SW480 (cell line): ENCODE data around the gene PMP22.

ENCODE experiments used
- DNase-seq: peaks from one replicate; pipeline ENCODE4 v3.0.0-alpha.2; 2016; ENCODE audit warnings: low spot score

Gene PMP22

DNA sequence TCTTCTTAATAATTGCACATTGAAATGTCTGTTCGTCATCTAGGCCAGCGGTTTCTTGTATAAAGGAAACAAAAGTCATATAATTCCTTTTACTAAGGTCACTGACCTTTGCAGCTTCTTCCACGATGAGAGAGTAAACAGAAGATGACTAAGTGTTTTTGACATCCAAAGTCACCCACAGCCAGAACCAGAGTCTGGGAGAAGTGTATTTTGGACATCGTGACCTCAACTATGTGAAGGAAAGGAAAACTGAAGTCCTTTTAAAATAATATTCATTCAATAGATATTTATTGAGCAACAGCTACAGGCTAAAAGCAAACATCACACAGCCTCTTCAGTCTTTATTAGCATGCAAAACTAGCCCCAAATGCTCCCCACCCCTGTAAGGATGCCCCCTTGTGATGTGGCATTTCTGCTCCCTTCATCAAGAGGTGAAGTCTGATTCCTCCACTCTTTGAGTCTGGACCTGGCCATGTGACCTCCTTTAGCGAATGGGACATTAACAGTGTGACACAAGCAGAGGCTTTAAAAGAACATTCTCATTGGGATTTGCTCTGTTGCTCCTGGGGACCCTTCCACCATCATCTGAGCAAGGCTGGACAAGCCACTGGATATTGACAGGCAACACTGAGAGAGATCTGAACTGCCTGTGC, 8.1 kb upstream of the PMP22 start:
- no peak for DNase-seq

DNA sequence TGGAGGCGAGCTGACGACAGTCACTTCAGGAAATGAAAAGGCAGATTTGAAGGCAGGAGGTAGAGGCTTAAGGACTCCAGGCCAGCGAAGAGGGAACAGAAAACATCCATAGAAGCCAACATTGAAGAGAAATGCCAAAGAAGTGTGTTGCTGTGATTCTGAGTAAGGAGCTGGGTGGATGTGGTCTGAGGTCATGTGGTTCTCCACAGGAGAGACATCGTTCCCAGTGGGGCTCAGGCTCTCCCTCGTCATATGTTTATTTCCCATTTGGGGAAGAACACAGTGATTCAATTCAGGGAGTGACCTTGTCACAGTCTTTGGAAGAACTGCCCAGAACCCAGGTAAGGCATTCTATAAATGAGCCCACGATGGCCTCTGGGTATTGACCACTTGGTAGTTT, 6.6 kb upstream of the PMP22 start:
- no peak for DNase-seq

DNA sequence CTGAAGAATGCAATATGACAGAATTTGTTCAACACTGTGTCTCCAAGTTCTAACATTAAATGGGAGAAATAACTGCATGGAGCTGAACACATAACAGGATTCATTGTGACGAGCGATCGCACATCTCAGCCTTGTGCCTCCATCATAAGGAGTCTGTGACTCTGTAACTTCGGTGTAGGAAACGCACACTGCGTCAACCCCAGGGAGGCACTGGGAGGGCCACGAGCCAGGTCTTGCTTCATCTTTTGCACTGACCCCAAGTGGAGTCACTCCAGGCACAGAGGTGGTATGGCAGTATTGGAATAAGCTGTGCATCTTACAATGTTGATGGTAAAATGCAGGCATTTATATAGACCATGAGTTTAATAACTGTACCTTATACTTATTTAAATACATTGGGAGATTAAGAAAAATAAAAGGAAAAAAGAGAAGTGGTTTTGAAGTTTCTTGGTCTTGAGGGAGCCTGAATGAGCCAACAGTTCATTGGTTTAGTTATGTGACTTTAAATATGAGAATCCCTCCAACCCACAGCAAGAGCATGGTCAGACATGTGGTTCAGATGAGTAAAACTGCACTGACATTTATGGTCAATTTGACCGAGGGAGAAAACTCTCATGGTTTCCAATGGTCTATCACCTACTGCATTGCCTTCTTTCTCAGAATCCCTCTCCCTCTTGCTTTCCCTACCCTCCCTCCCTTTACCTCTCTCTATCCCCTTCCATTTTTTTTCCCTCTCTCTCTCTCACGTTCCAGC, 5.7 kb upstream of the PMP22 start:
- DNase-seq = no peak

DNA sequence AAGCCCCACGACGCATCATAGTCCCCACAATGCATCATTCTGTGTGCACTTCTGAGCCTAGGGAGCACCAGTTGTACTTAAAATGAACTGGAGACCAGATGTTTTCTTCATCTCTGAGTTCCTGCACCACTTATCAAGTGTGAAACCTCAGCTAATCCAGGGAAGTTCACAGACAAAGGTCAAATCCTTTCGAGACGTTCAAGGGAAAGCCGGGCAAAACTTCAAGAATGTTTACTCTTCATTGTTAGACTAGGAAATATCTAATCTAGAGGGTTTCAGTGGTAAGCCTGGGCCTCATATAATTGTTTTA, 4.6 kb upstream of the PMP22 start:
- DNase-seq = no peak

DNA sequence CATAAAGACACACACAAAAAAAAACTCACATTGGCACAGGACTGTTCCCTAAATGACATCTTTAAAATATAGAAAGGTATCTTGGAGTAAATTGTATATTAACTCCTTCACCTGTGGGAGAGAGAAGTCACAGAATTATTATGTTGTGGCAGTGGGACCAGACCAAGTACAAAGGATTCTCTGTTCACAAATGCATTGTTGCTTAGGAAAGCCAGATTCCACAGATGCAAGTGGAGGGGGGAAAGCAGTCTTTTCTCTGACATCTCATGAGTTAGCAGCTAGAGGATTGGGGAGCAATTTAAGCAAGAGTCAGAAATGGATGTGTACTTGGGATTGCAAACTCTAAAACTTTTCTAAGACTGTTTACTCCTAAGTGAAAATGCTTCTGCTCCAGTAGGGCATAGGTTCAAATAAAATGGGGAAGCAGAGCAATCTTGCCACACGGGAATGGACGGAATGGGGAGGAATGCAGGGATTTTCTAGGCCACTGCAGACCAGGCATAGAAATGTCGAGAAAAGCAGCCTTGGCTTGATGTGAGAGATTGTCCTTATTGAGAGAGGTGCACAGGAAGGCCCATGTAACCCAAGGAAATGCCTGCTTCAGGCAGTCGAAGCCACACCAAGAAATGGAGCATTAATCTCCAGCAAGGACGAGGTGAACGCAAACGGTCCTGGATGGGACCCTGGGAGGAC, 4.1 kb upstream of the PMP22 start:
- DNase-seq = no peak

DNA sequence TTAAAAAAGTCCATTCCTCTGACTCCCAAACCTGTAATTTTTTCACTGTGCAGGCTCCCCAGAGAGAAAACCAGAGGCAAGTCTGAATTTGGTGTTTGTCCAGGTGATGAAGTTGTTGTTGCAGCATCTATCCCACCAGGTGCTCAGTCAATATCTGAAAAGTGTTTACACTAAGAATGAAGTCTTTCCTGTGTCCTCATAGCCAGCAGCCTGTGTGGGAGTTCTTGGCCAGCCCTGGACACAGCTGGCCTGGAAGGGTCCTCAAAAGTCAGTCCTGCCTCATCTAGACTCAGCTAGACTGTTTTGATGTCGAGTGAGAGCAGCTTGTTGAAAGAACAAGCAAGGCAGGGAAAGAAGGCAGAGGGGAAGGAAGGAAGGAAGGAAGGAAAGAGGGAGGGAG, 3.3 kb upstream of the PMP22 start:
- DNase-seq = no peak

DNA sequence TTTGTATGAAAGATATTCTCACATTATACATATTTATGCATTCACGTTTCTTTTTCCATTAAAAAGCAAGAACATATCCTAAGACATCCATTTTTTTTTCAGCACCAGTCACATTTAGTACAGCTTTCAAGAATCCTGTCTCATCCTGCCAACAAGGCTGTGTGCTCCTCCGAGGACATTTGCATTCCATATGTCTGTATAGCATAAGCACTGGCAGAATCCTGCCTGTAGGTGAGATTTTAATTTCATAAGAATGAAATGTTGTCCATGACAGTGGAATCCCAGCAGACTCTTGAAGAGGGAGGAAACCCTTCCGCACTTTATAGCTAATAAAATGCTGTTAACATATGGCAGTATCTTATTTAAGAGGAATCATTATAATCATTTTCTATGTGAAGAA, 2.9 kb upstream of the PMP22 start:
- no peak for DNase-seq

DNA sequence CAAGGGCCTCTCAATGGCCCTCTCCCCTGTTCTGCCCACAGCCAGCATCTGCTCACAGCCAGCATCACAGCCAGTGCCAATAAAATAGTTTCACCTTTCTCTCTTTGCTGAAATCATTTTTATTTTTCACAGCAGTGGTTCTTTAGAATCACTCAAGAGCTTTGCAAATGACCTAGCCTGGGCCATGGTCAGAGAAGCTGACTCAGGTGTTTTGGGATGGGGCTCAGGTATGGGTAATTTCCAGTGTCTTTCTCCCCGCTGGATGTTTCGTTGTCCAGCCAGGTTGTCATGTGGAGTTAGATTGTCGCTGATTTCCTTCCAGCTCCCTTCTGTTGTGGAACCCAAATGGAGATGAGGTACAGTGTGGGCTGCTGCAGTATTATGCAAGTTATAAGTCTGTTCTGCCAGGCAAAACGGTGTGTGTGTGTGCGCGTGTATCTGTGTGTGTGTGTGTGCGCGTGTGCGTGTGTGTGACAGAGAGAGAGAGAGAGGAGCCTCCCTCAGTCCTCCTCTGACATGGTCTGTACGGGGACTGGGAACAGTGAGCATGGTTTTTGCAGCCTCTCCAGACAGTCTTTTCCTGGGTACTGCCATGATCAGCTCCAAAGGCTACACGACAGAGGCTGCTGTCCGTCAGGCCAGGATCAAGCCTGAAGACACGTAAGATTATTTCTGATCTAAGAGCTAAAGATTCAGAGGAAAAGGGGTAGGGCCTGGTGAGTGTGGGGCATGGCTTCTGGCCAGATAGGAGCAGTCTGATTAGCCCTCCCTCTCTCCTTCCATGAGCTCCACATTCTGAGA, 1.4 kb upstream of the PMP22 start:
- DNase-seq = no peak

DNA sequence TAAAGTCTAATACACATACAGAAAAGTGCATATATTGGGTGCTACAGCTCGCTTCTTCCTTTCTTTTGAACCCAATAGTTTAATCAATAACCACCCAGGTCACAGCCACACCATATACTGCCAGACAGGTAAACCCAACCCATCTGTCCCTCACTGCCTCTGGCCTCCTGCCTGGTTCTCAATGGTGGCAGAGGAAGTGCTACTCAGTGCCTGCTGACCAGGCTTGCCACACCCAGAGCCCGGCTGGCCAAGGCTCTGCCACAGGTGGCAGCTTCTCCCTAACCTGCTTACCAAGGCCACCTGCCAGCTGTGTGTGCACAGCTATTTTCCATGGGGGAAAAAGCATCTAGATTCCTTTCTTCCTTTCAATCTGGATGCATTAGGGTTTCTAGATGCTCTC, 584 bp downstream of the PMP22 start:
- DNase-seq = peak; percentile 28

DNA sequence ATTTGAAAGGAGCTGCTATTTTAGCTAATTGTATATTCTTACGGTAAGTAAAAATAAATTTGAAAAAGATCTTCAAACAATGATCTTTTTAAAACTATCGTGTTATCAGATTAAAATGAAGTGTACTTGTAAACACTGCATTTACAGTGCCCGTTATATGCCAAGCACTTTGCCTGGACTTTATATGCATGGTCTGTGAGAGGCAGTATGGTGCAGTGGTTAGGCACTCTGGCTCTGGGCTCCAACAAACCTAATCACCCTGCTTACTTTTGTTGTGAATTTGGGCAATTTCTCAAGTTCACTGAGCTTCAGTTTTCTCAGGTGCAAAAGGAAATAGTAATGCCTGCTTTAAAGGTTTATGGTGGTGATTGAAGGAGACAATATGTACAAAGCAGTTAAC, 1.4 kb downstream of the PMP22 start:
- DNase-seq = no peak

DNA sequence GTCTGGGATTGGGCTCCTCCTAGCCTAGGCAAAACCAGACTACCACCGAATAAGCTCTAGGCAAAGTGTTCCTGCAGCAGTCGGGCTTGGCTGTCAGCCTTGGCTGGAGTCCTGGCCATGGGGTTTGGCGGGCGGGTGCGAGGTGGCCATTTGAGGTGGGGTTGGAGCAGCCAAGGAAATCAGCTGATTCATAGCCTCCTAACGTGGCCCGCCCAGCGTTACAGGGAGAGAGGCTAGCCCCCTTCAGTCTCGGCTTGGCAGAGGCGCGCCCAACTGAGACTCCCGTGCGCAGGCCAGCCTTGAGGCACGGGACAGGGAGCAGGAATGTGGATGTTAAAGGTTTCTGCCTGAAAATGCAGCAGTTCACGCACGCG, 1.9 kb downstream of the PMP22 start:
- peak; percentile 61 for DNase-seq

DNA sequence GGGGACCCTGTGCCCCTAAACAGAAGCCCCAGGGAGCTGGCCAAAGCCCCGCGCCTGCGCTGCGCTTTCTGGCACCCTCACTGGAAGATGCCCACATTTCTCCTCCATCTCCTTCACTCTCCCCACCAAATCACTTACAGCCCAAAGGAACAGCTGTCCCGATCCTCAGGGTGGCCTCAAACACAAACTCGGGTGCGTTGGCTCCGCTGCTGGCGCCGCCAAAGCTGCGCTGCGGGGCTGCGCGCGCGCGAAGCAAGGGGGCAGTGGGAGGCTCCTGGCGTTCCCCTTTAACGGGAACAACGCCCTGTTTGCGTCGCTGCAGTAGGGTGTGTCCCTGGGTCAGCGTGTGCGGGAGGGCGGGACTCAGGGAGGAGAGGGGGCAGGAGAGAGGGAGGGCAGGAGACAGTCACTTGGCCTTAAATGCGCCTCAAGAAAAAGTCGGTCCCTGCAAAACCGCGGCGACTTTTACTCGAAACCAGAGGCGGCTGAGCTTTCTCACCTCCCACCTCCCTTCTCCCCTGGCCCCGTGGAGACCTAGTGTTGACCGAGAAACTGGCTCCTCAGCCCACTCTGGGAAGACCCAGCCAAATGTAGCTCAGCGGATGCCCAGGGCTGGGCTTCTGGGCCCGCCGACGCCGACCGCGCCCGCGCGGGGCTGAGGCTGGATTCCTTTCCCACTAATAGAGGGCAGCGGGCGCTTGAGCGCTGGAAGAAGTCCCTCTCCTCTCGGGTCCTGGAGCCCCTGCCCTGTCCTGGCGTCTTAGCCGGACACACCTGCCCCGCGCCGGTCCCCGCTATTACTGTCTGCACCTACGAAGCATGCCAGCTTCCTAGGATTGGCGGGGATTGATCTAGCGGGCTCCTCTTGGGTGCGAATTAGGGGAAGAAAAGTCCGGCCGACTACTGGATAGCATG, 2.6 kb downstream of the PMP22 start:
- DNase-seq = peak; percentile 85

DNA sequence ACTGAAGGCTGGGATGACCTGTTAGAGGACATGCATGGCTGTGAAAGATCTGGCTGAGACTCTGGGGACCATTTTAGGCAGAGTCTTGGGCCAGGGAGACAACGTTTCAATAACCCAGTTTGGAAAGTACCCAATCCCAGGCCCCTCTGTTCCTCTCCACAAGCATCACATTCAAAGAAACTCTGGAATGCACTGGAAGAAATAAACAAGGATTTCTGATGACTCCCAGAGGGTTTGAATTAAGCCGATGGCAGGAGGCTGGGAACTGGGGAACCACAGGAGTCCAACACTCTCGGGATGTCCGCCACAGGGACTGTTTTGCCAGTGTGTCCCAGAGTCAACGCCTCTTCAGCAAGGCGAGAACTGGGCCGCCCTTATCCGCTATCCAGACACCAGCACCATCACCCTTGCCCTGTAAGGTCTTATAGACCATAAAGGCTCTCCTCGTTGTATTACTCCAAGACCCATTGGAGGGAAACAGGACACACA, 3.3 kb downstream of the PMP22 start:
- peak; percentile 38 for DNase-seq

DNA sequence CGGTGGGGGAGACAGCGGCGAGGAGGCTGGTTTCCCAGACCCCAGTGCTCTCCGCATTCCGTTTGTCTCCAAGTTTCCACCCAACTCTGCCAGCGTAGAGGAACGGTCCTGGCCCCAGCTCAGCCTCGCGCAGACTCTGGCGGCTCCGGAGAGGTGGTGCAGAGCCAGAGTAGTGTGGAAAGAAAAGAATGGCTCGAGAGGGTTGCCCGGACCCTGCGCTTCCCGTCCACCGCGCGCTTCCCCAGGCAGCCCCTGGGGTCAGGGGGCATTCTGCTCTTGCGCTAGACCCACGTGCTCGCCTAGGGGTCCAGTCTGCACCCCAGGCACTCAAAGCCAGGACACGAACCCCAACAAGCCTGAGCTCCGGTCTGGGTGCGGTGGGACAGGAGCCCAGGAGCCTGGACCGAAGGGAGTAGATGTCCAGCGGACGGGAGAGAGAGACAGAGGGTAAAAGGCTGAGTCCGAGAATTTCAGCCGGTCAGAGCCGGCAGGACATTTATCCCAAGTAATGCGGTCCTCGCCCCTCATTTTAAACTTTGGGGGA, 3.8 kb downstream of the PMP22 start:
- DNase-seq = peak; percentile 64

DNA sequence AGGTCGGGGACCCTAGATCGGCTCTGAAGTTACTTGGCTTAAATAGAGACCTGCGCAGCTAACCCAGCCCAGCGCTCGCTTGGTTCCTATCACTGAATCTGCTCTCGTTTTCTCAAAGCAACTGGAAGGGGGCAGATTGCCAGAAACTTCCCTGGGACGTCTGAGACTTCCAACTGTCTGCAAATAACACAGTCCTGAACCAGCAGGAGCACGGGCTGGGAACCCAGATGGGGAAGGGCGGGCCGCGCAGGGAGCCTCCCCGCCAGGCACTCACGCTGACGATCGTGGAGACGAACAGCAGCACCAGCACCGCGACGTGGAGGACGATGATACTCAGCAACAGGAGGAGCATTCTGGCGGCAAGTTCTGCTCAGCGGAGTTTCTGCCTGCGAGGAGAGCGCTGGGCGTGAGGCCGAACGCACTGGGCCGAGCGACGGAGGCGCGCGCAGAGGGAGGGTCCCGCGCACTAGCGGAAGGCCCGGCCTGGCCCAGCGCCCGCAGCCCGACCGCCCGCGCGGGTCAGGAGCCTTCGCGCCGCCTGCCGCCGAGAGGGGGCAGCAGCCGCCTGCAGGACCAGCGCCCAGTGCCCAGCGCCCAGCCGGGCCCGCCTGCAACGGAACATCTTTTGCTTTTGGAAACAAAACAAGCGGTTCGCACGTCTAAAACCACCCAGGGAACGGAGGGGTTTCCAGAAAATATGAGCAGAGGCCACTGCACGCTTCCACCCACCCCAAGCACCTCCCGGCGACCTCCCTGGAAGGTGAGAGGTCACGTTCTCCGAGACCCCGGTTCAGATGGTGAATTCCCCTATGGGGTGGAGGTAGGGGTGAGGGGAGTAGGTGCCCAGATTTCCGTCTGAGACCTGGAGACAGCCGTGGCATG, 4.5 kb downstream of the PMP22 start:
- DNase-seq = peak; percentile 57

DNA sequence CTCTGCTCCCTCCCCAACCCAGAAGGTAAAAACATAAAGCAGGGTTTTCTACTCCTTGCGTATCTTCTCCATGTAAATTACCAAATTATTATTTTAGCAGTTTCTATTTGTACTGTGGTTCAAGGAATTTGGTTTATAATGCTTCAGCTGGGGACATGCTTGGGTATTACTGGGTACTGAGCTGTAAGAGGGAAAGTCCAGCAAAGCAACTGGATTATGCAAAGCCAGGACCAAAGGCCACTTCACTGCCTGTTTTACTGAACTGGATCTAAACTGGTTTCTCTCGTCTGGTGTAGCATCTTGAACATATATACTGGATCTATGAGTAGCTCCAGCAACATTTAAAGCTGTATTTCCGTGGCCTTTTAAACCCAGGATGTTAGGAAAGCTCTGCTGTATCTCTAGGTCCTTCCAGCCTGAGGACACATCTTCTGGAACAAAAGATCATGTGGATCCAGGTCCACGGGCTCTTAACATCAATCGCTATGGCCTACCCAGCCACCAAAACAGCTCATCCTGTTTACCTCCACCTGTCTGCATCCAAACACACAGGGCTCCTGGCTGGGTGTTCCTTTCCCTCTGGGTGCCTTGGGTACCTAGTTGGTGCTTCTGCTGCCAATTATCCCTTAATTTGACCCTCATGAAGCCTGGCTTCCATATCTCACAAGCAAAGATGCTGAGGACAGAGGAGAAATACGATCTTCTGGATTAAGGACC, 7.2 kb downstream of the PMP22 start:
- DNase-seq = no peak

DNA sequence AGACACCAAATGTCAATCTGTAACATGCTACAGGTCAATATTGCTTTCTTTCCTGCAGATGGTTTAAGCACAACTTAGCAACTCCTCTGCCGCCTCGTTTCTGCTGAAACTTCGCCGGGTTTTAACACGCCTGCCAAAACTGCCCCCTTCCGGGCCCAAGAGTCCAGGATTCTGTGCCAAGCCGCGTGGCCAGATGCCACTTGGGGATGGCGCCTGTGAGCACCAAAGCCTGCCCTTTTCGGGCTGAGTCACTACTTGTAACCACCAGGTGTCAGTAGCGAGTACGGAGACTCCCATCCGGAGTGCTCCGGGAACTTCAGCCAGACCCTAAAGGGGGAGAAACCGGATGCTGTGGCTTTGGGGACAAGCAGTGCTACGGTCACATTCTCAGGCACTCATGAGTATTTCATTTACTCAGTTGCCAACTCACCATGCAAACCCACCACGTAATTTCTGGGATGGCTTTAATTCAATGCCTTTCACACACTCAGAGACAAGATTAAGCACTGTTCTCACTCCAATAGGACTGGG, 7.8 kb downstream of the PMP22 start:
- DNase-seq = peak; percentile 71

DNA sequence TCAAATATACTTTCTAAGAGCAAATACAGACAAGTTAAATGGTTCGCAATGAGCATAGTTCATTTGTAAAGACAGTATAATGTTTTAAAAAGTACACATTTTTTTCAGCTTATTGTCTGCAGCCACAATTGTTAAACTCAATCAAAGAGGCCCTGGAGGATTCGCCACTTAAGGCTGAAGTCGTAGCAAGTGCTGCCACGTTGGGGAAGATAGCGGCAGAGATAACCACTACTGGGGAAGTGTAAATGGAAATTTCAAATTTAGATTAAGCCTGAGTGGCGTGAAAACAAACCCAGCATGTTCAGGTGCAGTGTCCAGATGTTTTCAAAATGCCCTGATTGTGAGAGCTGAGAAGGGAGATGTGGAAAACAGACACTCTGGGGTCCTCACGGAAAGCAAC, 8.4 kb downstream of the PMP22 start:
- no peak for DNase-seq
